ENCODE results near the gene MAP1LC3A.

DNA sequence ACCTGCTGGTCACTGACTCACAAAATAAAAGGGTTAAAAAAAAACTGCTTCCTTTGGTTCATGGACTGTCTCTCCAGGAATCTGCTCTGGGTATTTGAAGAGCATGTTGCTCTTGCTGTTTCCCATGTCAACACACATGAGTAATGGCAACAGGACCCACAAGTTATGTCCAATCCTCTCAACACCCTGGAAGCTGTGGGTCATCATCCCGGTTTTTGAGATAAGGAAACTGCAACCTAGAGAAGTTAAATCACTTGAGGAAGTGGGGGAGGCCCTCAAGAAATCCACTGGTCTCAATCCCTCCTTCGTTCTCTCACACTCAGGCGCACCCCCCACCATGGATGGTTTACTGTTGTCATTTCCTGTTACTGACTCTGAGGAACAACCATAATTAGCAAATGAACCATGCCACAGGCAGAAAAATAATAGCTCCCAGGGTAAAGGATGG, 12.4 kb downstream of the MAP1LC3A start:
- TF ChIP-seq, protein P1, sequence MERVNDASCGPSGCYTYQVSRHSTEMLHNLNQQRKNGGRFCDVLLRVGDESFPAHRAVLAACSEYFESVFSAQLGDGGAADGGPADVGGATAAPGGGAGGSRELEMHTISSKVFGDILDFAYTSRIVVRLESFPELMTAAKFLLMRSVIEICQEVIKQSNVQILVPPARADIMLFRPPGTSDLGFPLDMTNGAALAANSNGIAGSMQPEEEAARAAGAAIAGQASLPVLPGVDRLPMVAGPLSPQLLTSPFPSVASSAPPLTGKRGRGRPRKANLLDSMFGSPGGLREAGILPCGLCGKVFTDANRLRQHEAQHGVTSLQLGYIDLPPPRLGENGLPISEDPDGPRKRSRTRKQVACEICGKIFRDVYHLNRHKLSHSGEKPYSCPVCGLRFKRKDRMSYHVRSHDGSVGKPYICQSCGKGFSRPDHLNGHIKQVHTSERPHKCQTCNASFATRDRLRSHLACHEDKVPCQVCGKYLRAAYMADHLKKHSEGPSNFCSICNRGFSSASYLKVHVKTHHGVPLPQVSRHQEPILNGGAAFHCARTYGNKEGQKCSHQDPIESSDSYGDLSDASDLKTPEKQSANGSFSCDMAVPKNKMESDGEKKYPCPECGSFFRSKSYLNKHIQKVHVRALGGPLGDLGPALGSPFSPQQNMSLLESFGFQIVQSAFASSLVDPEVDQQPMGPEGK (CRISPR knock-in tag; IDR thresholded peaks at IDR 0.05; ENCODE audit: borderline replicate concordance): no peak
- no peak for TF ChIP-seq BACH2 (CRISPR knock-in tag; IDR thresholded peaks at IDR 0.05; ENCODE audit: borderline replicate concordance)
- no peak for TF ChIP-seq ZNF565 (CRISPR knock-in tag; conservative IDR thresholded peaks at IDR 0.05; ENCODE audit: low read depth)
- TF ChIP-seq, protein P2, sequence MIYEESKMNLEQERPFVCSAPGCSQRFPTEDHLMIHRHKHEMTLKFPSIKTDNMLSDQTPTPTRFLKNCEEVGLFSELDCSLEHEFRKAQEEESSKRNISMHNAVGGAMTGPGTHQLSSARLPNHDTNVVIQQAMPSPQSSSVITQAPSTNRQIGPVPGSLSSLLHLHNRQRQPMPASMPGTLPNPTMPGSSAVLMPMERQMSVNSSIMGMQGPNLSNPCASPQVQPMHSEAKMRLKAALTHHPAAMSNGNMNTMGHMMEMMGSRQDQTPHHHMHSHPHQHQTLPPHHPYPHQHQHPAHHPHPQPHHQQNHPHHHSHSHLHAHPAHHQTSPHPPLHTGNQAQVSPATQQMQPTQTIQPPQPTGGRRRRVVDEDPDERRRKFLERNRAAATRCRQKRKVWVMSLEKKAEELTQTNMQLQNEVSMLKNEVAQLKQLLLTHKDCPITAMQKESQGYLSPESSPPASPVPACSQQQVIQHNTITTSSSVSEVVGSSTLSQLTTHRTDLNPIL (CRISPR knock-in tag; IDR thresholded peaks at IDR 0.05; ENCODE audit: low read depth): no peak
- TF ChIP-seq ZFP30 (CRISPR knock-in tag; IDR thresholded peaks at IDR 0.05): no peak
- TF ChIP-seq OSR1 (CRISPR knock-in tag; IDR thresholded peaks at IDR 0.05): no peak
- no peak for TF ChIP-seq ZNF70 (CRISPR knock-in tag; IDR thresholded peaks at IDR 0.05)
- TF ChIP-seq ZFP3 (CRISPR knock-in tag; IDR thresholded peaks at IDR 0.05): no peak
- TF ChIP-seq TOX (CRISPR knock-in tag; IDR thresholded peaks at IDR 0.05; ENCODE audit: borderline replicate concordance): no peak
- TF ChIP-seq ZNF8 (CRISPR knock-in tag; IDR thresholded peaks at IDR 0.05): no peak
- TF ChIP-seq, protein P3, sequence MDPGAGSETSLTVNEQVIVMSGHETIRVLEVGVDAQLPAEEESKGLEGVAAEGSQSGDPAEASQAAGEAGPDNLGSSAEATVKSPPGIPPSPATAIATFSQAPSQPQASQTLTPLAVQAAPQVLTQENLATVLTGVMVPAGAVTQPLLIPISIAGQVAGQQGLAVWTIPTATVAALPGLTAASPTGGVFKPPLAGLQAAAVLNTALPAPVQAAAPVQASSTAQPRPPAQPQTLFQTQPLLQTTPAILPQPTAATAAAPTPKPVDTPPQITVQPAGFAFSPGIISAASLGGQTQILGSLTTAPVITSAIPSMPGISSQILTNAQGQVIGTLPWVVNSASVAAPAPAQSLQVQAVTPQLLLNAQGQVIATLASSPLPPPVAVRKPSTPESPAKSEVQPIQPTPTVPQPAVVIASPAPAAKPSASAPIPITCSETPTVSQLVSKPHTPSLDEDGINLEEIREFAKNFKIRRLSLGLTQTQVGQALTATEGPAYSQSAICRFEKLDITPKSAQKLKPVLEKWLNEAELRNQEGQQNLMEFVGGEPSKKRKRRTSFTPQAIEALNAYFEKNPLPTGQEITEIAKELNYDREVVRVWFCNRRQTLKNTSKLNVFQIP (CRISPR knock-in tag; IDR thresholded peaks at IDR 0.05; ENCODE audit: borderline replicate concordance, low read depth): no peak
- TF ChIP-seq, protein P4, sequence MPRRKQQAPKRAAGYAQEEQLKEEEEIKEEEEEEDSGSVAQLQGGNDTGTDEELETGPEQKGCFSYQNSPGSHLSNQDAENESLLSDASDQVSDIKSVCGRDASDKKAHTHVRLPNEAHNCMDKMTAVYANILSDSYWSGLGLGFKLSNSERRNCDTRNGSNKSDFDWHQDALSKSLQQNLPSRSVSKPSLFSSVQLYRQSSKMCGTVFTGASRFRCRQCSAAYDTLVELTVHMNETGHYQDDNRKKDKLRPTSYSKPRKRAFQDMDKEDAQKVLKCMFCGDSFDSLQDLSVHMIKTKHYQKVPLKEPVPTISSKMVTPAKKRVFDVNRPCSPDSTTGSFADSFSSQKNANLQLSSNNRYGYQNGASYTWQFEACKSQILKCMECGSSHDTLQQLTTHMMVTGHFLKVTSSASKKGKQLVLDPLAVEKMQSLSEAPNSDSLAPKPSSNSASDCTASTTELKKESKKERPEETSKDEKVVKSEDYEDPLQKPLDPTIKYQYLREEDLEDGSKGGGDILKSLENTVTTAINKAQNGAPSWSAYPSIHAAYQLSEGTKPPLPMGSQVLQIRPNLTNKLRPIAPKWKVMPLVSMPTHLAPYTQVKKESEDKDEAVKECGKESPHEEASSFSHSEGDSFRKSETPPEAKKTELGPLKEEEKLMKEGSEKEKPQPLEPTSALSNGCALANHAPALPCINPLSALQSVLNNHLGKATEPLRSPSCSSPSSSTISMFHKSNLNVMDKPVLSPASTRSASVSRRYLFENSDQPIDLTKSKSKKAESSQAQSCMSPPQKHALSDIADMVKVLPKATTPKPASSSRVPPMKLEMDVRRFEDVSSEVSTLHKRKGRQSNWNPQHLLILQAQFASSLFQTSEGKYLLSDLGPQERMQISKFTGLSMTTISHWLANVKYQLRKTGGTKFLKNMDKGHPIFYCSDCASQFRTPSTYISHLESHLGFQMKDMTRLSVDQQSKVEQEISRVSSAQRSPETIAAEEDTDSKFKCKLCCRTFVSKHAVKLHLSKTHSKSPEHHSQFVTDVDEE (CRISPR knock-in tag; IDR thresholded peaks at IDR 0.05): no peak
